Medulla oblongata (tissue), 1 donor: ENCODE results near the gene RYR3.
"Not testable (repeated sequence)": the region's sequence is repeated elsewhere in the genome, so short reads cannot be mapped to it uniquely, and the experiment has no call there.

Source experiments
- DNase-seq: peaks from one replicate; pipeline ENCODE4 v3.0.0-alpha.2; 2015; ENCODE audit errors: extremely low spot score

RYR3 gene

DNA sequence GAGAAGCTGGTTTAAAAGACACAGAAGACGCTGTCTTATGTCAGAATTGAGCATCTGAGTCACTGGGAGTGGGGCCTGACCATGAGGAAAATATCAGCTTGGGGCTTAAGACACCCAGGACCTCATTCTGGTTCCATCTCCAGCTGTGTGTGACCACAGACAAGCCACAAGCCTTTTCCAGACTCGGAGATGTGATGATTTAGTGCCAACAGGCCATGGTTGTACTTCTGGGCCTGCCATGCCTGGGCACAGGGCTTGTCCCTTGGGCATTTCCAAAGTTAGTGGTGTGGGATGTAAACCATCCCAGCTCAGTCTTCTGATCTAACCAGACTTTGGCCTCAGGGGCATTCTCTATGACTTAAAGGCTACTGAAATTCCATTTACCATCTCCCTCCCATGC, 269.8 kb downstream of the RYR3 start:
- no peak for DNase-seq

DNA sequence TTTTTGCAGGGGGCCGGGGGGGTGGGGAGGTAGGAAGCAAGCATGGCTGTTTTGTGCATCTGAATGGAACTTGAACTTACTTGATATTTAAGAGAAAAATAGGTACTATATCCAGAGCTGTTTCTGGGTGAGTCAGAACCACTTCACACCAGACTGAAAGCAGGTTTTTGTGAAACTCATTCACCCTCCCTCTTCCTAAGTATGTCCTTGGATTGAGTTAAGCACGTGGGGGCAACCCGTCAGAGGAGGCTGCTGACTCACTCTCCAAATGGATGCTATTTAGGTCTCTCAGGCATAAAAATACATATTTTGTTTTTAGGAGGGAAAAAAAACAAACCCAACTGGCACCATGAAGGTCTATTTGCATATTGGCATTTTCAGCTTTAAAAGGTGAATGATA, 270.3 kb downstream of the RYR3 start:
- no peak for DNase-seq

DNA sequence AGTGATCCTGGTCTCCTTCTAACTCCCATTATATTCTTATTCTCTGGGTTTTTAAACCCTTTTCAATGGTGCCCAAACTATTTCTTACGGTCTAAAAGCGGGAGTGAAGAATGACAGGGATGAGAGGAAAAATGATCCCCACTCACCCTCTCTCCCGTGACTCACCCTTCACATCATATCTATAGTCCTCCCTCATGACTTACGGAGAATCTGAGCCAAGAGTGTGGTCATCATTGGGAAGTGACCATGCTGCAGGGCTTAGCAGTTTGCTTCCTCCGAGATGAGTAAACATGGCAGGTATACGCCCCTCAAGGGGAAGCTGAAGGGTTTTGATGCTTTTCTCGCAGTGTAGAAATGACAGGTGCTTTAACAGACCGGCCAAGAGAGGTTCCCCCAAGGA, 274.0 kb downstream of the RYR3 start:
- no peak for DNase-seq

DNA sequence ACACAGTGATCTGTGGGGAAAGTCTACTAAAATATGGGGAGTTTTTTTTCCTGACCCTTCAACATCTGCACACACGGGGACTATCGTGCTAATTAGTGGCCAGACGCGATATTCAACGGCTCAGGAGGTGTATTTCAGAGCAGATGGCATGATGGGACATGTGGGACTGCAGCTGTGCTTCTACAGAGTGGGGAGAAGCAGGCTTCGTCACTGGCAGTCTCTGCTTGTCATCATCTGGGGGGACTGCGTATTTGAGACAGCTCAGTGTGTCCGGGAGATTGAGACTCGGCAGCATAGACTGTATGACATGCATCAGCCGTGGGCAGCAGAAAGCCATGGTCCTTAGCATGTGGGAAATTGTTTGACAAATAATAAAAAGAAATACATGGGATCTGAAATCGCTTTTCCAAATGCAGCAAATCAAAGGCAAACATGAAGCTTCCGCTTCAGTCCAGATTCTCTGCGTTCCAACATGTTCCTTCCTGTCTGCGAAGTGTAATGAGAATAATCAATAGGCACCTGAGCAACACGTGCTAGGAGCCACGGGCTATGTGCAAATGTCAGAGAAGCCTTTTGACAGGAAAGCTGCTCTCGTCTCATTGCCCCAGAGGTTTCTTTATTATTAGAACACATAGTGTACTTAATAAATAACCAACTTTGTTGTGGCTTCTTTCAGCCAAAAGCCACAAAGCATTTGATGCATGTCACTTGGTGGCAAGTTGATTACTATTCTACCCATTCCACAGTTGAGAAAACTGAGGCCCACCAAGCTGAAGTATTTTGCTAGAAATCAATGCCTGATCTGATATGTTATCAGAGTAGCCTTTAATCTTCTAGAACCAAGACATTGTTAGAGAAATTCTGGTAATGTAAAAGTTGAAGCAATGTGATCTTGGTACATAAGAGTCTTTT, 276.3 kb downstream of the RYR3 start:
- no peak for DNase-seq

DNA sequence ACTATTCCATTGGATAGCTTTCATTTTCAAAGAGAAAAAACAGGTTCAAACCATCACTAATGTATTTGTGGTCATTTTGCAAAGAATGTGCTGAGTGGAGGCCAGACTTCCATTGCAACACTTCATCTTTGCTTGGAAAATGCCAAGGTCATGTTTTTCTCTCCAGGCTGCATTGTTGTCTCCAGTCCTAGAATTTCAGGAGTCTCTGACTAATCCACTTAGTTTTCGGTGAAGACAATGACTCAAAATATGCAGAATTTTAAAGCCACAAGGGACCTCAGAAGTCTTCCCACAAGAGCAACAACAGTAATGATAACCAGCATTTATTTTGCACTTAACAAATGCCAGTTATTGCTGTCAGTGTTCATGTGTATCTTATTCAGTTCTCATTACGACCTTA, 277.0 kb downstream of the RYR3 start:
- no peak for DNase-seq

DNA sequence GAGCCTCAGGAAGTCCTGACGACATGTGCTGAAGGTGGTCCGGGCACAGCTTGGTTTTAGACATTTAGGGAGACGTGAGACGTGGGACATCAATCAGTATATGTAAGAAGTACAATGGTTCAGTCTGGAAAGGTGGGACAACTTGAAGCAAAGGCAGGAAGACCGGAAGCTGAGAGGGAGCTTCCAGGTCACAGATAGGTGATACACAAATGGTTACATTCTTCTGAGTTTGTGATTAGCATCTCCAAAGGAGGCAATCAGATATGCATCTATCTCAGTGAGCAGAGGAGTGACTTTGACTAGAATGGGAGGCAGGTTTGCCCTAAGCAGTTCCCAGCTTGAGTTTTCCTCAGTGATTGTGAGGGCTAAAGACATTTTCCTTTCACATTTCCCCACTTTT, 282.1 kb downstream of the RYR3 start:
- no peak for DNase-seq

DNA sequence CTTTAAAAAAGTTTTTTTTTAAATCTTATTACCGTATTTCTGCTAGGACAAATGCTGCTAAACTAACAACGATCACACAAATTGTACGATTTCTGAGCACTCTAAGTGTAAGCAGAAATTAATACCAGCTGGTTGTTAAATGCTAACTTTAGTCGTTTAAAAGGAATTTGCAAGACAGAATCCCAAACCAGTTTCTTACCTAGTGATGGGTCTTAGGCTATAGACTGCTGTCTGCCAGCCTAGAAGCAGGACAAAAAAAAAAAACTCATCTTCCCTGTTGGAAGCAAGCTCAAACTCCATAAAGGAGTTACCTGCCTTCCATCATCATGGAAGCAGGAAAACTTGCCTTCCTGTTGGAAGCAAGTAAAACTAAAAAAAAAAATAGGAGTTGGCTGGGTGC, 287.6 kb downstream of the RYR3 start:
- not testable (repeated sequence) for DNase-seq

DNA sequence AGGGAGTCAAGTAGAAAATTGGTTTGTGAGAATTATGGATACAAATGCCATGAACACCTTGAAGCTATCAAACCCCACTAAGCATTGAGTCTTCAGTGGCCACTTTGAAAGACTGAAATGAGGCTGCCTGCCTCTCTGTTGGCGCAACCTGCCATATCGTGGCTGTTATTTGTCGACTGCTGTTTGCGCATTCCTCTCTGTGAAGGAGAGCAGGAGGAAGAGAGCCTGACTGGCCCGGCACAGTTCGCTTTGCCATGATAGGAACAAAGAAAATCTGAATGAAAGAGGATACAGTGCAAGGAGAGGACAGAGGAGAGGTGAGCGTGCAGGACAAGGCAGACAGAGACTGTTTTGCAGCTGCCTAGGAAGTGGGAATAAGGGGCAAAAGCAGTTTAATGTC, 289.4 kb downstream of the RYR3 start:
- no peak for DNase-seq

DNA sequence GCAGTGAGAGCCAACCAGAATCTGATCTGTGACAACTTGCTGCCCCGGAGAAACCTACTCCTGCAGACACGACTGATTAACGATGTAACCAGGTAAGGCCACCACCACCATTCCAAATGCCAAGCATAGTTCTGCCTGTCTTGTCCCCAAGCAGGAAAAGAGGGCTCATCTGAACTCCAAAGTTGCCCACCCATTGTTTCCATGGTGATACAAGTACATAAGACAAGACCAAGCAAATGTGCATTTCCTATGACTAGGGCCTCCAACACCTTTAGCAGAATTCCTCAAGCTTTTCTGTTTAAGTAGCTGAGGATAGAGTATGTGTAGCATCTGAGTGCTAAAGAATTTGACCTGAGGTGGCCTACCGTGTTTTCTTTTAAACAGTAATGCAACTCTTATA, 290.7 kb downstream of the RYR3 start:
- DNase-seq = no peak

DNA sequence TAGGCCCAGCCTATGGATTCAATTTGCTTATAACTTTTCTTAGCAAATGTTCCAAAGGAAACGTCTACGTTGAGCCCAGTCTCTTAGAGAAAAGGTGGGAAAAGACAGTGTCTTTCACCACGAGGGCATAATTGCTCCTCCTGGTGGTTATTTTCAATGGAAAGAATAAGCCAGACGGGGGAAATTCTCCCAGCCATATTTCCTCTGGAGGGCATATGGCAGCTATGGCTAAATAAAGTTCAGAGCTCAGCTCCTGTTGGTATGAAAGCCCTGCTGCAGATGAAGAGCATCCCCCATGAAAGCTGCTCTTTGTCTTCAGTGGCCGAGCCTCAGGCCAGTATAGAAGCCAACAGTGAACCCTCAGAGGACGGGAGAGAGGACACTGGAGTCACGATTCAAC, 297.9 kb downstream of the RYR3 start:
- peak; percentile 11 for DNase-seq

DNA sequence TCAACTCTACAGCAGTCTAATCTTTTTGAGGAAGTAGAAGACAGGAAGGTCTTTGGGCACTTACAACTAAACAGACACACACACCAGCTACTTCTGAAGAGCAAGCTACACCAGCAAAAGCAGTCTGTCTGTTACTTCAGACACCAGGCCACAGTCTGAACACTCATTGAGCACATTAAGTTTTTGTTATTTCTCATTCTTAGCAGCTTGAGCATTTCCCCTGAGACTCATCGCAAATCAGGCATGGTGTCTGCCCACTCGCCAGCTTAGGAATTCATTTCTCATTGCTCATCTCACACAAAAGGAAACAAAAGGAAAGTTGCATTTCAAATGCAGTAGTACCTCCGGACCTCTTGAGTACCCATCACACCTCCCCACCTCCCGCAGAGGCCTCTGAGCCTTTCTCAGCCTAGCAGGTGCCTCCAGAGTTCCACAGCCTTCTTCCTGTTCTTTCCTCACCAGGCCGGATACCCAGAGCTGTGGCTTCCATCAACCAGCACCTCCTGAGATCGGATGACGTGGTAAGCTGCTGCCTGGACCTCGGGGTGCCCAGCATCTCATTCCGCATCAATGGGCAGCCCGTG, 302.0 kb downstream of the RYR3 start:
- no peak for DNase-seq

DNA sequence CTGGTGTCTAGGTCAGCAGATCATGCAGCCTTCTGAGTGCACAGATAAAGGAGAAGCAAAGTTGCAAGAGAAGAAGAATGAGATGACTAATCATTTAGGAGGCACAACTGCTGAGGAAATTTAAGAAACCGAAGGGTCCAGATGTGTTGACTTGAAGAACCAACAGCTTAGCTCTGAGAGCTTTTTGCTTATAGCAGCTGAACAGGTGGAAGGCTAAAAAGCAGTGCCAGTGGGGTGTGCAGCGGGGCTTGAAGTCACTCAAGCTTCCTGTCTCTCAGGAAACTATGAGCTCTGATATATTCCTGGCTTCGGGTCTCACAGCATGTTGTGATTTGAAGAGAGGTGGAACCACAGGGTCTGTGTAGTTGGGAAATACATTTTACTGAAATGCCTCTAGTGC, 305.7 kb downstream of the RYR3 start:
- DNase-seq = no peak

DNA sequence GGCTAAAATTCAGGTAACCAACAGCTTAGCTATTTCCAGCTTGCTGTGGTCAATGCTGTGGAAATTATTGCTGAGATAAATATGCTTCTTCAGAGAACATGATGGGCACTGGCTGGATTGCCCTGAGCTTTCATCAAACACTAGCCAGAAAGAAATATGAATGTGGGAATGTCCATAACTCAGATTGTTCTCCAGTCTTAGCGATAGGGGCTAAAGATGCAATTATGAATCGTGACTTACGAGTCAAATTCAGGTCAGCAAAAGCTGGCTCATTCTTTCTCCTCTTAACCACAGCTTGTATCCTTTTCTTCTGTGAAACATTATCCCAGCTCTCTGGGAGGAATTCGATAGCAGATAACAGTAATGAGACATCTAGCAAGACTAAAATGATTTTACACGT, 307.6 kb downstream of the RYR3 start:
- DNase-seq = no peak

DNA sequence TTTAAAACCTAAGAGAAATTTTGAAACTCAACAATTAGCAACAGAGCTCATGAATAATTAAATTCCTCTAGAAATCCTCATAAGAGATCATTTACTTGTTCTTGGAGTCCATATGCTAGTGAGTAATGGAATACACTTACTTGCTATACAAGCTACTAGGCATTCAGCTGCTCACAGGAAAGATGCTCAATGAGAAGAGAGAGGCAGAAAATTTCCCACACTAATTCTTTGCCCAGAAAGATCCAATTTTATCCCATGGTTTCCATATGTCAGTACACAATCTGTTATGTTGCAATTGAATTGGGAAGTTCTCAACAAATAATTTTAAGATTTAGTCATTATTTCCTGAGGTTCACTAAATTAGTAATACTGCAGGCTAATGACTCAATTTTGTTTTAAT, 310.4 kb downstream of the RYR3 start:
- DNase-seq = no peak

DNA sequence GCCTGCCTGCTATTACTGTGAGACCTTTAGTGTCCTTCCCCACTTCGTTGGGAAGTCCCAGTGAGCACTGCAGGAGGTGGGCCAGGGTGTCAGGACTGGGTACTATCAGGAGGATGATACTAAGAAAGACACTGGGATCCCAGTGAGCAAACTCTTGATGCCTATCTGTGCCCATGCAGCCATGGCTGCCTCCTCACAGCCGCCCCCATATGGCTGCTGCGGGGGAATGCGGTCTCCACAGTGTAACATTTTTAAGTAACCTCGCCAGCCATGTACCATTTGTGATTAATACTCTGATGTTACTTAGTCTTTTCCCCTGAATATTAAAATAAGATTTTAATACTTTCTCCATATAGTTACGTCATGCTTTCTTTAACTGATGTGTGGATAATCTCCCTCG, 312.2 kb downstream of the RYR3 start:
- no peak for DNase-seq

DNA sequence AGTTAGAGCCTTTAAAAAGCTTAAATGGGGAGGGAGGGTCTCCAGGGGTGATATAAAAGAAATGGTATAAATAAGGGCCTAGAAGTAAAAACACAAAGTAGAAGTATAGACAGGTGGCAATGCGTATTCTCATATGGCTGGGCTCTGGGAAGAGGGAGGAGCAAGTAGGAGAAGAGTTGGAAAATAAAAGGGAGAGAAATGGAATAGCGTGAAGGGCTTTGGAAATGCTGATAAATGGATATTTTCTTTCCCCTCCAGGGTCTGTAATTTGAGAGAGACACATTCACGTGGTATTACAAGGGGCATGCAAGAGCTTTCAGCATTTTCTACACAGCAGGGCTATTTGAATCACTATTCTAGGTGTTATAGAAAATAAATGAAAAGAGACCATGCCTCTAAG, 313.7 kb downstream of the RYR3 start:
- no peak for DNase-seq

DNA sequence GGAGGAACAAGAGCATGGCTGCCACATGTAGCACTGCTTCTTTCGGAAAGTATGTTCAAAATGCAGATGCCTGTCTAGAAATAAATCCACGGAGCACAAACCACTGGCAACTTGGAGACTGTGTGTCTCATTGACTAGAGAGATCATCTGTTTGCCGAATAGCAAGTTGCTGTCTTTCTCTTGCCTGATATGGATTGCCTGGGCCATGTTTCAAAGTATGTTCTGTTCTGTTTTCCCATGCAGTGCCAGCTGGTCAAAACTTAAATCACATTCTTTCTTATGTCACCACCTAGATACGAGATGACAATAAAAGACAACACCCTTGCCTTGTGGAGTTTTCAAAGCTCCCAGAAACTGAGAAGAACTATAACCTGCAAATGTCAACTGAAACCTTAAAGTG, 318.9 kb downstream of the RYR3 start:
- no peak for DNase-seq

DNA sequence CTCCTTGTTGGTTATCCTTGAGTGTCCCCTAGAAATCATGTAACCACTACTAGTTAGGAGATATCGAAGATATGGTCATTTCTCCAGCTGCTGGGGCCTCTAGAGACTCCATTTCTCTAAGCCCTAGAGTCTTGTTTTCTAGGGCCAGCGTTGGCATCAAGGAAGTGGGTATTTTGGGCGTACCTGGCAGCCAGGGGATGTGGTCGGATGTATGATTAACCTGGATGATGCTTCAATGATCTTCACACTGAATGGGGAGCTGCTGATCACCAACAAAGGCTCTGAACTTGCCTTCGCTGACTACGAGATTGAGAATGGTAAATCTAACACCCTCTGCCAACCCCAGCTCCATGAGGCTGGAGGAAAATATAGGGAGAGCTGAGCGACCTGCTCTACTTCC, 325.5 kb downstream of the RYR3 start:
- DNase-seq = no peak

DNA sequence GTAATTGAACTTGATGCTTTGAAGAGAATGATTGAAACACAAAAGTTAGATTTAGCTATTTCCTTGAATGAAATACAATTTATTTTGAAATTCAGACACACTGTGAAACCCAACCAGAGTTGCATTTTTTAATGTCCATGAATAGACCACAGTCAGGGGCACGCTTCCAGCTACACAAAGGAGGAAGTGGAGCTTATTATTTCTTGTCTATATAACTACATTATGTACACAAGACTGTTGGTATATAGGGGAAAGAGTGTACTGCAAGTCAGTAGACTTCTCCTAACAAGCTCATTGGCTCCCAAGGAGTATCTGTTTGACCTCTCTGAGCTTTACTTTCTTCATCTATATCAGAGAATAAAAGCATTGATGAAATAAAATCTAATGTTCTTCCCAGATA, 326.2 kb downstream of the RYR3 start:
- DNase-seq = no peak

DNA sequence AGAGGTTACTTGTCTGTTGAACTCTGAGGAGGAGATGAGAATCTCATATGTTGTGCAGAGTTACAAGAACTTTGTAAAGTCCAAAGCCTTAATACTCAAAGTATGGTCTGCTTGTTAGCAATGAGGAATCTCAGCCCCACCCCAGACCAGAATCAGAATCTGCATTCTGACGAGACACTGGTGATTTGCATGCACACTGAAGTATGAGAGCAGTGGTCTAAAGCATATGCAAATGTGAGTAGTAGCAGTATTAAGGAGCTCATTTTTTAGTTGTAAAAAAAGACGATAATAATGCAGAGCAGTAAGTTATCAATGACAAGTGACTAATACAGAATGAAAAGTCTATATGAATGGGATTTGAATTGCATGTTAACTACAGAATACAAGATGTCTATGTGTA, 327.7 kb downstream of the RYR3 start:
- DNase-seq = no peak

DNA sequence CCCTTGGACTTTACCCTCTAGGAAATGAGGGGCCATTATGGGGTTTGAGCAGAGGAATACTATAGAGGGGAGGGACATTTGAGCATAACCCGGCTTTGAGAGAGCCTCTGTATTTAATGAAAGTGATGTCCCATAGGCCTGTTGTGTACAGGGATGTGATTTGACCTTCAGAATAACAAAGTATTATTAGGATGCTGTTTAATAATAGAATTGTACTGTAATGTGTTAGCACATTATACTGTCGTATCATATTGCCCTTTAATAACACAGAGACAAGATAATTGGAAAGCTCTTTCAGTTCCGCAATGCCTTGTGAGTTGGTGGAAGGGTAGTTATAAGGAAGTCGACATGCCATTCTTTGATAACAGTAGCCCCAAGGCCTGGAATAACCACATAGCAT, 328.3 kb downstream of the RYR3 start:
- DNase-seq = no peak

DNA sequence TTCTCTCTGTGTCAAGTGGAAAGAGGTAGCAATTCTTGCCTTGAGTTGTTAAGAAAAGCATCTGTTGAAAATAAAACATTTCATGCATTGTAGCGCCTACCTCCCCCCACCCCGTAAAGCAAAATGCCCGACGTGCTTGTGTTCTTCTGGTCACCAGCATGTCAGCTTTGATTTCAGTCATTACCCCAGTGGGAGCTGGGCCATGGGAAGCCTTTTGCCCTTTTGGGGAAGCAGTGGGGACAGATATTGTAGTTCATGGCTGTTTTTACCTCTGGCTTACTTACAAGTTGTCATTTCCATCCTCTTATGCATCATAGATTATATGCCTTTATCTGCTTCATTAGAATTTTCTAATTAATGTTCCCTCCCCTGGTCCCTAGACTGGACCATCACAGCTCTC, 328.7 kb downstream of the RYR3 start:
- DNase-seq = no peak

DNA sequence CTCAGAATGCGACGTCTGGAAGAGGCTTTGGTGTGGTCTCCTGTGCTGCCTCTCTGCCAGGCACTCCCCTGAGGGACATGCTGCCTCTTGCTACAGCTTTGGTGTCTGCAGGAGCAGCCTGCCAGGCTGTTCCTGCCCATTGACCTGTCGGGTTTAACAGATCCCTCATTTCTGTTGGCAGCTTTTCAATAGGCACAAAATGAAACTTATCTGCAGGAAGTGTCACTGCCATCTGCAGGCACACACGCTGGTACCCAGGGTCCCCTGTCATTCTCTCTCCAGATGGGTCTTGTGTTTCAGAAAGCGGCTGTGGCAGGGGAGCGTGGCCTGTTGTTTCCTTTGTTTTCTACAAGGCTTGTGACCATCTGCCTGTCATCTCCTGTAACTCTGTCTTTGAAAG, 329.2 kb downstream of the RYR3 start:
- peak; percentile 6 for DNase-seq

DNA sequence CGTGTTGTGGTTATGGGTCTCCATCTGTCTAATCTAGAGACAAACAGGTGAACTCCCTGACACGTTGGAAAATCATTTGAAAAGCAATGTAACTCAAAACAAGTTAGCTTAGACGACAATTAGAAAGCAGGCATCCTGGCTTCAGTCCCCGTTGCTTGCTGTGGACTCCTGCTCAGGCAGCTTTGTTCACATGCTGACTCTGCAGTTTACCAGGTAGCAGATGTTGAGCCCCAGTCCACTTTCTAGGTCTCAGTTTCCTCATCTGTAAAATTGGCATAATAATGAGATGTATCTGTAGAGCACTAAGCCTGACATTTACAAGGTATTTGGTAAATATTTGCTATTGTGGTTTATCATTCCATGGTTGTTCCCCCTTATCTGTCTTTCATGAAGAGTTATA, 330.3 kb downstream of the RYR3 start:
- DNase-seq = no peak
